OCI-LY3 (cell line): ENCODE measurements around the gene CCDC160.

Source experiments
- EZH2phosphoT487 ChIP-seq: fragments of 200-600 bp; shearing (Covaris generic); IDR thresholded peaks from 2 replicates; pipeline ENCODE4 v1.6.1; 2018; ENCODE audit warnings: antibody characterized with exemption, mixed run types, low read depth
- TF ChIP-seq, protein P1 (sequence below): fragments of 200-600, 300-600 bp; sonication (generic); IDR thresholded peaks from 2 replicates; pipeline ENCODE4 v1.5.1; 2014; ENCODE audit warnings: antibody characterized with exemption, low read length, low read depth

DNA sequence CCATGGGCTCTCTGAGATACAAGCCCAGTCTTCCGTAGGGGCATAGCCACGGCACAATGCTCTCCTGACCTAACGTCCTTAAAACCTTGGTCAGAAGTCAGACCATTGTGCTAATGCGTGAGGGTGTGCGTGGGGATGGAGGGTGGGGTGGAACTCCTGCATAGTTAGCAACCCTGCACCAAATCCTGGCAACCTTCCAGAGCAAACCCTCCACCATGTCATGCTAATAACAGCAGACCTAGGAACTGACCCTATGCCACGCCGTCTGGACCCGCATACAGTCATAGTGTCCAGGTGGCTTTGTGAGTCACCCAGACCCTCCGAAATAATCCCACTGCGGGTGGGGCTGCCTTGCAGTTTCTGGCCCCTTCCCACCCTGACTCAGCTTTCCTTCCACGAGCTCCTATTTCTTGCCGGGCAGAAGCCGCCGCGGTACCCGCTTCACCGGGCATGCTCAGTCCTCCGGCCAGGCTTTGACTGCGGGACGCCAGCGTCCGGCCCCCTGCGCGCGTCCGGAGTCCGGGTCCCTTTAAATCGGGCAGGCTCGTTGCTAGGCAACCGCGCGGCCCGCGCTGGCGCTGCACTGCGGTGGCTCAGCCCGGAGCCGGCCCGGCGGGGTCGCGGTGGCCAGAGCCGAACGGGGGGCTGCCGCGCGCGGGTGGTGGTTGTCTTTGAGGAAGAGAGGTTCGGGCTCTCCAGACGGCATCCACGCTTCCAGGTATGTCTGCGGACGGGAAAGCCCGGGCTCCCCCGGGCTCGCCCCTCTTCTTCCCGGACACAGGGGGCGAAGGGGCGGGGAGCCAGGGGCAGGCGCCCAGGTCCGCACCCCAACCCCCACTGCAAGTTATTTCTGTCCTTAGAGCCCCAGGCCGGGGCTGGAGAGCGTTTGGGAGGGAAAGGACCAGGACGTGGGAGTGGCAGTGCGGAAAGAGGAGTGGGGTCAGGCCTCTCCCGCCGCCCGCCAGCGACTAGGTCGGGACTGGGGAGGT is at the start of gene CCDC160:
- TF ChIP-seq, protein P1, sequence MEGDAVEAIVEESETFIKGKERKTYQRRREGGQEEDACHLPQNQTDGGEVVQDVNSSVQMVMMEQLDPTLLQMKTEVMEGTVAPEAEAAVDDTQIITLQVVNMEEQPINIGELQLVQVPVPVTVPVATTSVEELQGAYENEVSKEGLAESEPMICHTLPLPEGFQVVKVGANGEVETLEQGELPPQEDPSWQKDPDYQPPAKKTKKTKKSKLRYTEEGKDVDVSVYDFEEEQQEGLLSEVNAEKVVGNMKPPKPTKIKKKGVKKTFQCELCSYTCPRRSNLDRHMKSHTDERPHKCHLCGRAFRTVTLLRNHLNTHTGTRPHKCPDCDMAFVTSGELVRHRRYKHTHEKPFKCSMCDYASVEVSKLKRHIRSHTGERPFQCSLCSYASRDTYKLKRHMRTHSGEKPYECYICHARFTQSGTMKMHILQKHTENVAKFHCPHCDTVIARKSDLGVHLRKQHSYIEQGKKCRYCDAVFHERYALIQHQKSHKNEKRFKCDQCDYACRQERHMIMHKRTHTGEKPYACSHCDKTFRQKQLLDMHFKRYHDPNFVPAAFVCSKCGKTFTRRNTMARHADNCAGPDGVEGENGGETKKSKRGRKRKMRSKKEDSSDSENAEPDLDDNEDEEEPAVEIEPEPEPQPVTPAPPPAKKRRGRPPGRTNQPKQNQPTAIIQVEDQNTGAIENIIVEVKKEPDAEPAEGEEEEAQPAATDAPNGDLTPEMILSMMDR = no peak
- no peak for TF ChIP-seq EZH2phosphoT487
